PC-9 (cell line): ENCODE measurements around the gene GLS. TPM values are rescaled to one million over a fixed set of nuclear protein-coding genes. Genes with fewer than 3 reads are reported as not detected.

Experiments
- BruUV-seq: library from RNA; stranded (reverse); fragments of 400-500 nt; replicated peaks from 2 replicates; lab custom pipeline; 2021; lab: Mats Ljungman, UMichigan
- CTCF ChIA-PET: fragments of 300-600 bp; sonication (Branson Sonifier 250); formaldehyde crosslinking; loops from one replicate; lab custom pipeline; 2022; ENCODE audit warnings: antibody characterized with exemption; lab: Charles Lee
- POLR2A ChIA-PET: fragments of 300-600 bp; sonication (Branson Sonifier 250); formaldehyde crosslinking; loops from one replicate; lab custom pipeline; 2022; ENCODE audit warnings: antibody characterized with exemption; ENCODE audit not compliant: unreplicated experiment; lab: Charles Lee
- DNase-seq, 2 experiments: peaks; one replicate each; pipeline versions ENCODE4 v3.0.0 to v3.0.0-alpha.2; 2015 to 2022; ENCODE audit warnings: mixed read lengths in 1 of 2
- H2AFZ ChIP-seq: fragments of 200-600 bp; sonication (generic); 2 replicates; pipeline ENCODE4 v1.8.1; 2017; ENCODE audit warnings: antibody characterized with exemption
- H3F3A ChIP-seq: fragments of 200-600 bp; sonication (generic); 2 replicates; pipeline ENCODE4 v1.8.1; 2017; ENCODE audit warnings: antibody characterized with exemption, mild to moderate bottlenecking, low read depth; ENCODE audit not compliant: insufficient read depth
- H3K27ac ChIP-seq: fragments of 200-600 bp; sonication (generic); 2 replicates; pipeline ENCODE4 v1.6.1; 2016; ENCODE audit warnings: mixed run types
- H3K27me3 ChIP-seq: fragments of 200-600 bp; sonication (generic); 2 replicates; pipeline ENCODE4 v1.6.1; 2016; ENCODE audit warnings: low read depth, mixed run types; ENCODE audit not compliant: insufficient read depth
- H3K36me3 ChIP-seq: fragments of 200-600 bp; sonication (generic); 2 replicates; pipeline ENCODE4 v1.6.1; 2016; ENCODE audit warnings: low read depth, mixed run types
- H3K4me1 ChIP-seq: fragments of 200-600 bp; sonication (generic); replicated peaks from 2 replicates; pipeline ENCODE4 v1.6.1; 2016; ENCODE audit warnings: mixed run types; ENCODE audit not compliant: insufficient read depth
- H3K4me2 ChIP-seq: fragments of 200-600 bp; sonication (generic); 2 replicates; pipeline ENCODE4 v1.6.1; 2017; ENCODE audit warnings: mixed run types
- H3K4me3 ChIP-seq: fragments of 200-600 bp; sonication (generic); 2 replicates; pipeline ENCODE4 v1.6.1; 2016; ENCODE audit warnings: mixed run types
- H3K79me2 ChIP-seq: fragments of 200-600 bp; sonication (generic); 2 replicates; pipeline ENCODE4 v1.6.1; 2017; ENCODE audit warnings: low read depth, mixed run types
- H3K9me2 ChIP-seq: fragments of 200-600 bp; sonication (generic); 2 replicates; pipeline ENCODE4 v1.8.1; 2017; ENCODE audit warnings: mild to moderate bottlenecking; ENCODE audit not compliant: insufficient read depth
- H3K9me3 ChIP-seq: fragments of 200-600 bp; sonication (generic); 2 replicates; pipeline ENCODE4 v1.8.1; 2016; ENCODE audit warnings: low read depth; ENCODE audit not compliant: insufficient read depth
- H4K20me1 ChIP-seq: fragments of 200-600 bp; sonication (generic); 2 replicates; pipeline ENCODE4 v1.8.1; 2017; ENCODE audit not compliant: insufficient read depth
- EZH2 ChIP-seq: fragments of 200-600 bp; sonication (generic); IDR thresholded peaks from 2 replicates; pipeline ENCODE4 v1.8.0; 2017; ENCODE audit warnings: antibody characterized with exemption, low read depth
- intact Hi-C: fragments of 100-400 bp; cut with micrococcal nuclease; formaldehyde crosslinking; loops from one replicate; pipeline ENCODE4 v1.10.0; 2022; ENCODE audit not compliant: unreplicated experiment
- total RNA-seq: library from RNA; stranded (reverse); gene quantifications from 2 replicates; pipeline ENCODE4 v1.2.3, GENCODE V29; 2021
- TF ChIP-seq, protein P1 (sequence below): fragments of 200-600 bp; sonication (generic); conservative IDR thresholded peaks from 2 replicates; pipeline ENCODE4 v1.6.1; 2017; ENCODE audit warnings: mixed run types, antibody characterized with exemption, mild to moderate bottlenecking, moderate library complexity

The GLS gene
- total RNA-seq, 1 experiment from 2014 or later: 68.5 TPM

DNA sequence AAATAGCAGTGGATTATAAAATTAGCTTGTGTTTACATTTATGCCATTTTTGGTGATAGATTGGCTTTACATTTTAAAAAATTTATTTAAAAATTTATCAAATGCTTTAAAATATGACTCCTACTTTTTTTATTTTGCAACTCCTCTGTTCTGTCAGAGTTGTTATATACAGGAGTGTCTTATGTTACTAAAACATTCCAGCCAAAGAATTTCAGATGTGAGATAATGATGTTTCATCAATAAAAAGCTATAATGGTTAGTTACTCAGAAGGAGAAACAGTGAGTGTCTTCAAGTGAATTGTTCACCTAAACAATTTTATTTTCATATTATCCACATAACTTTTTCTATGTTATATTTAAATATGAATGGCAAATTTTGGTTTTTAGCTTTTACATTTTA lies 52.7 kb downstream of the GLS start:
- H3K4me1 ChIP-seq: no peaks in the 10 kb centered on the region
- ChIA-PET CTCF (interaction anchor here (0.6 kb wide), 1 partner anchor 55 kb away, joined by 4 read pairs; no protein-coding TSS in a partner anchor), POLR2A (interaction anchor here (0.5 kb wide), 1 partner anchor 28 kb away, joined by 5 read pairs; no protein-coding TSS in a partner anchor)
- no peak overlapping the region for H3K4me3 ChIP-seq
- no peaks in the 10 kb centered on the region for H3K9me2 ChIP-seq
- DNase-seq: no peak
- no peak for TF ChIP-seq EZH2
- TF ChIP-seq, protein P1, sequence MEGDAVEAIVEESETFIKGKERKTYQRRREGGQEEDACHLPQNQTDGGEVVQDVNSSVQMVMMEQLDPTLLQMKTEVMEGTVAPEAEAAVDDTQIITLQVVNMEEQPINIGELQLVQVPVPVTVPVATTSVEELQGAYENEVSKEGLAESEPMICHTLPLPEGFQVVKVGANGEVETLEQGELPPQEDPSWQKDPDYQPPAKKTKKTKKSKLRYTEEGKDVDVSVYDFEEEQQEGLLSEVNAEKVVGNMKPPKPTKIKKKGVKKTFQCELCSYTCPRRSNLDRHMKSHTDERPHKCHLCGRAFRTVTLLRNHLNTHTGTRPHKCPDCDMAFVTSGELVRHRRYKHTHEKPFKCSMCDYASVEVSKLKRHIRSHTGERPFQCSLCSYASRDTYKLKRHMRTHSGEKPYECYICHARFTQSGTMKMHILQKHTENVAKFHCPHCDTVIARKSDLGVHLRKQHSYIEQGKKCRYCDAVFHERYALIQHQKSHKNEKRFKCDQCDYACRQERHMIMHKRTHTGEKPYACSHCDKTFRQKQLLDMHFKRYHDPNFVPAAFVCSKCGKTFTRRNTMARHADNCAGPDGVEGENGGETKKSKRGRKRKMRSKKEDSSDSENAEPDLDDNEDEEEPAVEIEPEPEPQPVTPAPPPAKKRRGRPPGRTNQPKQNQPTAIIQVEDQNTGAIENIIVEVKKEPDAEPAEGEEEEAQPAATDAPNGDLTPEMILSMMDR: no peak
- H4K20me1 ChIP-seq: no peaks in the 10 kb centered on the region
- H3K27me3 ChIP-seq: no peaks in the 10 kb centered on the region
- H3K79me2 ChIP-seq: no peaks in the 10 kb centered on the region
- no TSS peak for BruUV-seq
- peaks cover 21% of the 10 kb centered on the region; the same call in 1 of the 2 replicates for H3F3A ChIP-seq
- intact Hi-C loops: no loop called here
- no peaks in the 10 kb centered on the region for H3K9me3 ChIP-seq
- H3K4me2 ChIP-seq: no peak overlapping the region
- H3K27ac ChIP-seq: no peak overlapping the region
- no peak overlapping the region for H2AFZ ChIP-seq
- peaks cover 11% of the 10 kb centered on the region for H3K36me3 ChIP-seq

DNA sequence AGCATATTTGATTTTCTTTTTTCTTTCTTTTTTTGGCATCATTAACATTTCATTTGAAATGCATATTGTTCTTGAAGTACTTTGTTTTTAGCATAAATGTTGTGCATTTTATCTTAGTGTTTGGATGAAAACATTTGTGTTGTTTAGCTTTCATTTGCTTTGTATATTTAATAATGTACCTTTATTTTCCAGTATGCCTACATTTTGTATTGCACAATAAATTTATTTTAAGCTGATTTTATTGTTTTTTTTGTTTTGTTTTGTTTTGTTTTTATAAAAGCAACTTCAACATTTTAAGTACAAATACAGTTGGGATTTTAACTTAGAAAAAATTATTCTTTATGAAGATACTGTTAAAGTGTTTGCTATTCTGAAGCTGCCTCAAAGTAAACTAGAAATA lies 54.4 kb downstream of the GLS start:
- ChIA-PET POLR2A (no interaction called here), CTCF (no interaction called here)
- no TSS peak for BruUV-seq

DNA sequence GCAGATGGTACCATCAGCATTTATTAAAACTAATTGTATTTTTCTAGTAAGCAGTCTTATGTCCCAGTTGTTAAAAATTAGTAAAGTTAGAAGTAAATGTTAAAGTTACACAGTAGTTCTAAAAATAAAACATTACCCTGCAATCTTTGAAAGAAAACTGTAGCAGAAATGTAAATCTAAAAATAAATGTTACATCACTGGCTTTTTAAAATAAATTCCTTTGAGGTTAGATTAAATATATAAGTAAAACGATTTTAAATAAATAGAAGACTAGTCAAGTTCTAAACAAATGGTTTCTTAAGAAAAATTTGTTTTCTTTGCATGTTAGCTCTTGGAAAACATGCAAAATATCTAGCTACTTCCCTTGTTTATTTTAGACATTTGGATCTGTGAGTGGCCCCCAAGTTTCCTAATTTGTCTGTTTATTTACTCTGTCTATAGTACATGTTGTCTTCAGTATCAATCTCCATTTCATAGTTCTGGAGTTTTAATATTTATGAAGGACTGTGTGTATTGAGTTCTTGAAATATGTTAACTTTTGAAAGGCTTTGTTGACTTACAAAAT lies 58.2 kb downstream of the GLS start:
- no peak overlapping the region for H3K27ac ChIP-seq
- H4K20me1 ChIP-seq: no peaks in the 10 kb centered on the region
- no peaks in the 10 kb centered on the region for H3K9me2 ChIP-seq
- no peak overlapping the region for H3K4me2 ChIP-seq
- H3F3A ChIP-seq: peaks cover 23% of the 10 kb centered on the region; the same call in 1 of the 2 replicates
- no peak for TF ChIP-seq EZH2
- TF ChIP-seq, protein P1: no peak
- POLR2A ChIA-PET: no interaction called here
- CTCF ChIA-PET: no interaction called here
- H3K36me3 ChIP-seq: peaks cover 4% of the 10 kb centered on the region; the same call in 1 of the 2 replicates
- H3K4me3 ChIP-seq: no peak overlapping the region
- no peaks in the 10 kb centered on the region for H3K4me1 ChIP-seq
- BruUV-seq: no TSS peak
- no peak overlapping the region for H2AFZ ChIP-seq
- intact Hi-C loops: no loop called here
- no peaks in the 10 kb centered on the region for H3K79me2 ChIP-seq
- no peak for DNase-seq
- H3K27me3 ChIP-seq: no peaks in the 10 kb centered on the region
- no peaks in the 10 kb centered on the region for H3K9me3 ChIP-seq

More for the DNA sequence above, 54.4 kb downstream of the GLS start:
- Histone ChIP-seq H3F3A (peaks cover 21% of the 10 kb centered on the region; the same call in 1 of the 2 replicates), H3K79me2 (no peaks in the 10 kb centered on the region), H4K20me1 (no peaks in the 10 kb centered on the region), H3K4me1 (no peaks in the 10 kb centered on the region), H3K4me2 (no peak overlapping the region), H3K9me3 (no peaks in the 10 kb centered on the region), H3K27ac (no peak overlapping the region), H2AFZ (no peak overlapping the region), H3K4me3 (no peak overlapping the region), H3K27me3 (no peaks in the 10 kb centered on the region), H3K36me3 (peaks cover 11% of the 10 kb centered on the region), H3K9me2 (no peaks in the 10 kb centered on the region)
- intact Hi-C loops: no loop called here
- TF ChIP-seq EZH2: no peak
- TF ChIP-seq, protein P1: no peak
- no peak for DNase-seq
